HL-60 (cell line): ENCODE measurements around the gene ZBTB26.

ENCODE experiments used
- GABPA ChIP-seq: IDR thresholded peaks from 2 replicates; pipeline ENCODE4 v1.6.1; 2012; ENCODE audit warnings: low read depth
- POLR2AphosphoS5 ChIP-seq: IDR thresholded peaks from 2 replicates; pipeline ENCODE4 v1.6.1; 2012; ENCODE audit warnings: low read depth
- TF ChIP-seq, protein P1 (sequence below): IDR thresholded peaks from one replicate; pipeline ENCODE4 v1.5.1; 2011; ENCODE audit warnings: low read length, control low read depth, inconsistent platforms; ENCODE audit not compliant: insufficient read depth

DNA sequence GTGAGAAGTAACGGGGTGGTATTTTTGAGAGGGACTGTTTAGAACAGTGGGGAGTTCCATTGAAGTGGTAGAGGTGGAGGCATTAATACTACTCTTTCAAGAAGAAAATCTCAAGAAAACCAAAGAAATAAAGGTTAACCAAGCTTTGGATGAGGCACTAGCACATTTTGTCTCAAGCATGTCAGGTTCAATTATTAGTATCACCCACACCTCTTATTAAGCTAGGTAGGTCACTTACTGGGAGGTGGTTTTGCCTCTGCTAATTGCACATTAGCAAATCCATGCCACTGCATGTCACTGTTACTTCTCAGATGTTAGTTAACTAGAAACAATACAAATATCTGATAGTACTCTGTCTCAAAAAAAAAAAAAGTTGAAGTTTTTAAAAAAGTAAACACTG, 19.7 kb upstream of the ZBTB26 start:
- TF ChIP-seq POLR2AphosphoS5 (no peak), GABPA (no peak)
- TF ChIP-seq, protein P1, sequence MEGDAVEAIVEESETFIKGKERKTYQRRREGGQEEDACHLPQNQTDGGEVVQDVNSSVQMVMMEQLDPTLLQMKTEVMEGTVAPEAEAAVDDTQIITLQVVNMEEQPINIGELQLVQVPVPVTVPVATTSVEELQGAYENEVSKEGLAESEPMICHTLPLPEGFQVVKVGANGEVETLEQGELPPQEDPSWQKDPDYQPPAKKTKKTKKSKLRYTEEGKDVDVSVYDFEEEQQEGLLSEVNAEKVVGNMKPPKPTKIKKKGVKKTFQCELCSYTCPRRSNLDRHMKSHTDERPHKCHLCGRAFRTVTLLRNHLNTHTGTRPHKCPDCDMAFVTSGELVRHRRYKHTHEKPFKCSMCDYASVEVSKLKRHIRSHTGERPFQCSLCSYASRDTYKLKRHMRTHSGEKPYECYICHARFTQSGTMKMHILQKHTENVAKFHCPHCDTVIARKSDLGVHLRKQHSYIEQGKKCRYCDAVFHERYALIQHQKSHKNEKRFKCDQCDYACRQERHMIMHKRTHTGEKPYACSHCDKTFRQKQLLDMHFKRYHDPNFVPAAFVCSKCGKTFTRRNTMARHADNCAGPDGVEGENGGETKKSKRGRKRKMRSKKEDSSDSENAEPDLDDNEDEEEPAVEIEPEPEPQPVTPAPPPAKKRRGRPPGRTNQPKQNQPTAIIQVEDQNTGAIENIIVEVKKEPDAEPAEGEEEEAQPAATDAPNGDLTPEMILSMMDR: no peak
